SIG-M5 treated with dmso at 0.1 percent for 504 hours (cell line): ENCODE data around the gene FAM181A.

ENCODE experiments used
- DNase-seq: peaks from one replicate; lab custom pipeline; 2025; ENCODE audit not compliant: unreplicated experiment; lab: John Stamatoyannopoulos, UW

FAM181A gene

GRCh38 chr14:93928184-93929047, 1.3 kb downstream of the FAM181A start:
- no peak for DNase-seq

- peak; percentile 23 for DNase-seq
These were observed 1.9 kb downstream of the FAM181A start for GRCh38 chr14:93929048-93929535.

- DNase-seq: no peak
These were observed 2.5 kb downstream of the FAM181A start for GRCh38 chr14:93929657-93930056.

- no peak for DNase-seq
These were observed 3.3 kb downstream of the FAM181A start for GRCh38 chr14:93930296-93930988.

GRCh38 chr14:93930989-93931307, 3.8 kb downstream of the FAM181A start:
- DNase-seq: no peak

GRCh38 chr14:93932642-93933041, 5.5 kb downstream of the FAM181A start:
- no peak for DNase-seq

- DNase-seq: no peak
These were observed 8.1 kb downstream of the FAM181A start for GRCh38 chr14:93935213-93935612.

GRCh38 chr14:93936245-93936644, 9.1 kb downstream of the FAM181A start:
- peak; percentile 42 for DNase-seq

- DNase-seq: no peak
These were observed 9.8 kb downstream of the FAM181A start for GRCh38 chr14:93936926-93937325.

GRCh38 chr14:93937519-93937918, 10.4 kb downstream of the FAM181A start:
- no peak for DNase-seq

- DNase-seq: no peak
These were observed 11.7 kb downstream of the FAM181A start for GRCh38 chr14:93938751-93939303.

GRCh38 chr14:93939304-93940229, 12.4 kb downstream of the FAM181A start:
- no peak for DNase-seq

- no peak for DNase-seq
These were observed 13.3 kb downstream of the FAM181A start for GRCh38 chr14:93940437-93940836.

- DNase-seq: no peak
These were observed 14.3 kb downstream of the FAM181A start for GRCh38 chr14:93941293-93941910.

GRCh38 chr14:93943052-93943451, 15.9 kb downstream of the FAM181A start:
- DNase-seq: no peak

- DNase-seq: no peak
These were observed 16.8 kb downstream of the FAM181A start for GRCh38 chr14:93943930-93944329.

- DNase-seq: no peak
These were observed 17.4 kb downstream of the FAM181A start for GRCh38 chr14:93944348-93945069.

GRCh38 chr14:93945070-93945399, 17.9 kb downstream of the FAM181A start:
- no peak for DNase-seq

GRCh38 chr14:93946104-93946503, 19.0 kb downstream of the FAM181A start:
- DNase-seq: no peak

GRCh38 chr14:93946541-93947090, 19.5 kb downstream of the FAM181A start:
- DNase-seq: no peak
